ENCODE data around the gene GLB1L. TPM values are rescaled to one million over a fixed set of nuclear protein-coding genes. Genes with fewer than 3 reads are reported as not detected.

Gene GLB1L
- total RNA-seq, 6 experiments from 2014 or later = 4.4 to 7.6 (median 5.5) TPM

DNA sequence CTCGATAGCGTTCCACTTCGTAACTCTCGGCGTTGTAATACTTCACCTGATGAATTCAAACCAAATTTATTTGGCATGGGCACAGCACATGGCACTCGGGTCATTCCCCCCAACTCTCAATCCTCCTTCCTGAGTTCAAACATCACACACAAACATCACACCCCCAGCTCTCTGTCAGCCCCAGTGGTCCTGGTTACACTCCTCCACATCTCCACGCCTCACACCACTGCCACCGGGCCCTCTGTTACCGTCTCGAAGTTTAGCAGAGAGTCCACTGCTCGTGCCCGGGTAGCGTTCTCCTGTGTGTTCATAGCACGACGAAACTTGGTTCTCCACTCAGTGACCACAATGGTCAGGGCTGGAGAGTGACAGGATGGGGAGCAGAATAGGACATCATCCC, 31.1 kb downstream of the GLB1L start:
- H3K36me3 Mint-ChIP-seq (ENCODE audit: low read depth) = peaks cover 28% of the 10 kb centered on the region
- no peaks in the 10 kb centered on the region for H3K9me3 Mint-ChIP-seq
- TF ChIP-seq, protein P1, sequence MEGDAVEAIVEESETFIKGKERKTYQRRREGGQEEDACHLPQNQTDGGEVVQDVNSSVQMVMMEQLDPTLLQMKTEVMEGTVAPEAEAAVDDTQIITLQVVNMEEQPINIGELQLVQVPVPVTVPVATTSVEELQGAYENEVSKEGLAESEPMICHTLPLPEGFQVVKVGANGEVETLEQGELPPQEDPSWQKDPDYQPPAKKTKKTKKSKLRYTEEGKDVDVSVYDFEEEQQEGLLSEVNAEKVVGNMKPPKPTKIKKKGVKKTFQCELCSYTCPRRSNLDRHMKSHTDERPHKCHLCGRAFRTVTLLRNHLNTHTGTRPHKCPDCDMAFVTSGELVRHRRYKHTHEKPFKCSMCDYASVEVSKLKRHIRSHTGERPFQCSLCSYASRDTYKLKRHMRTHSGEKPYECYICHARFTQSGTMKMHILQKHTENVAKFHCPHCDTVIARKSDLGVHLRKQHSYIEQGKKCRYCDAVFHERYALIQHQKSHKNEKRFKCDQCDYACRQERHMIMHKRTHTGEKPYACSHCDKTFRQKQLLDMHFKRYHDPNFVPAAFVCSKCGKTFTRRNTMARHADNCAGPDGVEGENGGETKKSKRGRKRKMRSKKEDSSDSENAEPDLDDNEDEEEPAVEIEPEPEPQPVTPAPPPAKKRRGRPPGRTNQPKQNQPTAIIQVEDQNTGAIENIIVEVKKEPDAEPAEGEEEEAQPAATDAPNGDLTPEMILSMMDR (IDR thresholded peaks at IDR 0.05) = no peak
- H3K27me3 Mint-ChIP-seq (ENCODE audit: insufficient read depth) = peaks cover 3% of the 10 kb centered on the region
- DNase-seq = no peak
- H3K4me1 Mint-ChIP-seq (ENCODE audit: low read depth) = peaks cover 18% of the 10 kb centered on the region
- no peak overlapping the region for H3K4me3 Mint-ChIP-seq
- H3K27ac Mint-ChIP-seq = no peak overlapping the region

DNA sequence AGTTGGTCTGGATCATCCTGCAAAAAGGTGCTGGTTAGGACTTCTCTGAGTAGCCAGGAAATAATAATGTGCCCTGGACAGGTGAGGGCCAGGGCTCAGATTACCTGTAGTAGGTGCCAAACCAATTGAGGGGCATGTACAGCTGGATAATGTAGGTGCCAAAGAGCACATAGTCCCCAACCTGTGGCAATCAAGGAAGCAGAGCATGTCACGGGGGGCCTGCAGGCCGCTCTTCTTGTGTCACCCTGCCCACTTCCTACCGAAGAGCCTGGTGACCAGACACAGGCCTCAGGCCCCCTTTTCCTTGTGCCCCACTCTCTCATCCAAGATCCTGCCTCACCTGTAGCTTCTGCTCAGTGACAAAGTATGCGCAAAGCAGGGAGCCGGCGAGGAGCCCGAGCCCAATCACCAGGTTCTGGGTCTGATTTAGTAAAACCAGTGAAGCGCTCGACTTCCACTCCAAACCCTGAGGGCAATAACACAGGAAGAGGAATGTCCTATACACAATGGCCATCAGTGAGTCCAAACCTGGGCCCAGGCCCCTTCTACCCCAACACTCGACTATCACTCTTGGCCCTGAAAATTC, 31.7 kb downstream of the GLB1L start:
- Mint-ChIP-seq H3K36me3 (ENCODE audit: low read depth) (peaks cover 28% of the 10 kb centered on the region), H3K9me3 (no peaks in the 10 kb centered on the region), H3K4me1 (ENCODE audit: low read depth) (peaks cover 20% of the 10 kb centered on the region), H3K27ac (no peak overlapping the region), H3K27me3 (ENCODE audit: insufficient read depth) (peaks cover 3% of the 10 kb centered on the region), H3K4me3 (no peak overlapping the region)
- TF ChIP-seq, protein P1 (IDR thresholded peaks at IDR 0.05) = no peak
- DNase-seq = no peak

DNA sequence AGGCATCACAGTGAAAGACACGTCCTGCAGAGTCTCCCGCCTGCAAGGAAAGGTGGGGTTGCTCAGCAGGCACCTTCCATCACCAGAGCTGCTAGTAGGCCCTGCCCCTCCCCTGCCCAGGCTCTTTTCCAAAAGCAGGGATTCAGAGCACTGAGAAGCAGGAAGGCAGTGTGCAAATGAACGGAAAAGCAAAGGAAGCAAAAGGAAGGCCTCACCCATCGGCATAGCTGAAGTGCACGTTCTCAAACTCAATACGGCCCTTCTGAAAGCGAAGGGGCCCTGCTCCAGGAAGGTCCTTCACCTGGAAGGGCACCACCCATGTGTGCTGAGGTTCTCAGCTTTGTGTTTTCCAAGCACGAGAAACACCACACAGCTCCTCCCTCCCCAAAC, 32.2 kb downstream of the GLB1L start:
- H3K27ac Mint-ChIP-seq = no peak overlapping the region
- TF ChIP-seq, protein P1 (IDR thresholded peaks at IDR 0.05) = no peak
- peaks cover 3% of the 10 kb centered on the region for H3K27me3 Mint-ChIP-seq (ENCODE audit: insufficient read depth)
- peaks cover 23% of the 10 kb centered on the region for H3K4me1 Mint-ChIP-seq (ENCODE audit: low read depth)
- peaks cover 28% of the 10 kb centered on the region for H3K36me3 Mint-ChIP-seq (ENCODE audit: low read depth)
- no peaks in the 10 kb centered on the region for H3K9me3 Mint-ChIP-seq
- no peak overlapping the region for H3K4me3 Mint-ChIP-seq
- DNase-seq = no peak

DNA sequence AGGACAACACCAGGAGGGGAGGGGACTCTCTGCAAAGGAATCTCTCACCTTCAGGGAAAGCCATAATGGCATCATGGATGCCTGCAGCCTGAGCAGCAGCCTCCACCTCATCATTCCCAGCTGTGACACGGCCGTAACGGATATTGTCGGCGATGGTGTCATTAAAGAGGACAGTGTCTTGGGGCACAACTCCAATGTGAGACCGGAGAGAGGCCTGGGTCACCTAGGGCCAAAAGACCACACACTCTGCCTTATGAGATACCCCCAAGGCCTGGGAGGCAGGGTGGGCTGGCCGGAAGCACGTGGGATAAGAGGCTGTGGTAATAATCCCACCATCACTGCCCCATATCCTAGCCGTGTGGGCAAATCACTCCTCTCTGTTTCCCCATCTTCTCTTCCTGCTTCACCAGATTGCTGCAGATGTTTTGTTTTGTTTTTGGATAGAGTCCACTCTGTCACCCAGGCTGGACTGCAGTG, 34.3 kb downstream of the GLB1L start:
- no peaks in the 10 kb centered on the region for H3K9me3 Mint-ChIP-seq
- peaks cover 28% of the 10 kb centered on the region for H3K36me3 Mint-ChIP-seq (ENCODE audit: low read depth)
- no peak overlapping the region for H3K27ac Mint-ChIP-seq
- no peak for DNase-seq
- peaks cover 26% of the 10 kb centered on the region for H3K4me1 Mint-ChIP-seq (ENCODE audit: low read depth)
- no peak overlapping the region for H3K4me3 Mint-ChIP-seq
- H3K27me3 Mint-ChIP-seq (ENCODE audit: insufficient read depth) = peaks cover 6% of the 10 kb centered on the region
- TF ChIP-seq, protein P1 (IDR thresholded peaks at IDR 0.05) = no peak

DNA sequence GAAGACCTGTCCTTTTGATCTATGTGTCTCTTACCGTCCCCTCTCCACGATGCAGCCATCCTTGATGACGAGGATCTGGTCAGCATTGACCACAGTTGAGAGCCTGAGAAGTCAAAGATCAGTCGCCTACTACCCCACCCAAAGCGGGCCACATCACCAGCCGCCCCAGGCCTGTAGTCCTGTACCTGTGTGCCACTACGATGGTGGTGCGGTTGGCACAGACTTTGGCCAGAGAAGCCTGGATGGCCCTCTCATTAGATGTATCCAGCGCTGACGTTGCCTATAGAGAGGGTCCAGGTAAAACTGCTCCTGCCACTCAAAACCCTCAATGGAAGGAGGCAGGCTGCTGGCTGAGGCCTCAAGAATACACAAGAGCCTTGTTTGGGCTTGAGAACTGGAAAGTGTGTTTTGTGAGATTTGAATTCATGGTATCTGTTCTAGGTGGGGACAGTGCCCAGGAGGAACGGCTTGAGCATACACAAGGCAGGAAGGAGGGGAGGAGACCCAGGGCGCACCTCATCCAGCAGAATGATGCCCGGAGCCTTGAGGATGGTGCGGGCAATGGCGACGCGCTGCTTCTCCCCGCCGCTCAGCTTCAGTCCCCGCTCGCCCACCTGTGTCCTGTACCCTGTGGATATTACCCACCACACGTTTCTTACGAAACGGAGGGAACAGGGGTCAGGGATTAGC, 34.9 kb downstream of the GLB1L start:
- Mint-ChIP-seq H3K4me3 (no peak overlapping the region), H3K27me3 (ENCODE audit: insufficient read depth) (peaks cover 6% of the 10 kb centered on the region), H3K27ac (no peak overlapping the region), H3K36me3 (ENCODE audit: low read depth) (peaks cover 28% of the 10 kb centered on the region), H3K4me1 (ENCODE audit: low read depth) (peaks cover 27% of the 10 kb centered on the region), H3K9me3 (no peaks in the 10 kb centered on the region)
- DNase-seq = no peak
- TF ChIP-seq, protein P1 (IDR thresholded peaks at IDR 0.05) = no peak

All from HFFc6 (cell line).